CD4-positive, alpha-beta T cell treated with Interleukin-6 for 4 hours (primary cell): Measurements from ENCODE around the gene AGAP6.
A peak's percentile ranks its signal among the peaks of the same experiment; 100 is the strongest.
"Not testable (repeated sequence)": the region's sequence is repeated elsewhere in the genome, so short reads cannot be mapped to it uniquely, and the experiment has no call there.

ENCODE experiments used
- DNase-seq: peaks from one replicate; pipeline ENCODE4 v3.0.0-alpha.2; 2020; ENCODE audit warnings: mixed read lengths

Gene AGAP6

DNA sequence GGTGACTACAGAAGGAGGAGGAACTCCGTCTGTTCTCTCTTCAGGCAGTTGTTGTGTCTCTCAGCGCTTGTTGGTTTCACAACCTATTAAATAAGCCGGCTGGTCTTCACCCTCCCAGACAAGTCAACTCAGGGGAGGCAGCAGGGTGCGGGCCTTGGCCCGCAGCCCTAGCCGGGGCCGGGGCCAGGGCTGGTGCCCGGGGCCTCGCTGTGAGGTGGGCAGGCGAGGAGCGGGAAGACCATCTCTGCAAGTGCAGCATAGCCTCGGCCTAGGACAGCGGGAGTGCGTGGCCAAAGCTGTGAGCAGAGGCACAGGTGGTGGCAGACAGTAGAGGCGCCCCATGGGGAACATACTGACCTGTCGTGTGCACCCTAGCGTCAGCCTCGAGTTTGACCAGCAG lies at the start of gene AGAP6:
AGAP6 (plus strand) TSS at position 31 of the 400 bp plus-strand sequence; CDS start at position 341, 310 bp downstream.
- not testable (repeated sequence) for DNase-seq

- peak; percentile 77 for DNase-seq
These were observed 46.5 kb upstream of the AGAP6 start, which contains the start of the genes PARG and TIMM23B for GRCh38 chr10:49941447-49942338. PARG (minus strand) TSS chr10:49942027; CDS start chr10:49941725, 302 bp downstream. TIMM23B (plus strand) TSS chr10:49942053; CDS start chr10:49942195, 142 bp downstream.

GRCh38 chr10:49942339-49942705 lies 45.9 kb upstream of the AGAP6 start:
- not testable (repeated sequence) for DNase-seq

GRCh38 chr10:49943607-49944006 lies 44.6 kb upstream of the AGAP6 start:
- DNase-seq: not testable (repeated sequence)

GRCh38 chr10:49948142-49948541 lies 40.1 kb upstream of the AGAP6 start:
- DNase-seq: not testable (repeated sequence)

DNA sequence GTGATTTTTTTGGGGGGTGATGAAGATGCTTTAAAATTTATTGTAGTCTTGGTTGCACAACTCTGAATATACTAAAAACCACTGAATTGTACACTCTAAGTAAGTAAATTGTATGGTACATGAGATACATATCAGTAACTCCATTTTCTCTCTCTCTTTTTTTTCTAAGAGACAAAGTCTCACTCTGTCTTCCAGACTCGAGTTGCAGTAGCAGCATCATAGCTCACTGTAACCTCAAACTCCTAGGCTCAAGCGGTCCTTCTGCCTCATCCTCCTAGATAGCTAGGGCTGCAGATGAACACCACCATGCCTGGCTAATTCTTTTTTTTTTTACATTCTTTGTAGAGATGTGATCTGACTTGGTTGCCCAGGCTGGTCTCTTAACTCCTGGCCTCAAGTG lies 39.5 kb upstream of the AGAP6 start:
- DNase-seq: not testable (repeated sequence)

- DNase-seq: not testable (repeated sequence)
These were observed 36.2 kb upstream of the AGAP6 start for GRCh38 chr10:49952006-49952405.

DNA sequence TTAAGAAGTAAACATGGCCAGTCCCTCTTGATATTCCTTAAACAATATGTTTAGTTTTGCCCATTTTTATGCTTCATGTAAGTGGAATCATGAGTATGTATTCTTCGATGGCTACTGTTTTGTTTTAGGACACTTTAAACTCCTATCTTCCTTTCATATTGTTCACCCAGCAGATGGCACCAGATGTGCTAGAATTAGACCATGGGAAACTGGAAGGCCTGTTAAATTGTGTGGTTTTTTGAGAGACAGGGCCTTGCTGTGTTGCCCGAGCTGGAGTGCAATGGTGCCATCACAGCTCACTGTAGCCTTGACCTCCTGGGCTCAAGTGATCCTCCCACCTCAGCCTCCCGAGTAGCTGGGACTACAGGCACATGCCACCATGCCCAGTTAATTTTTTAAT lies 35.1 kb upstream of the AGAP6 start:
- DNase-seq: not testable (repeated sequence)

- not testable (repeated sequence) for DNase-seq
These were observed 17.8 kb upstream of the AGAP6 start for GRCh38 chr10:49970331-49970857.

DNA sequence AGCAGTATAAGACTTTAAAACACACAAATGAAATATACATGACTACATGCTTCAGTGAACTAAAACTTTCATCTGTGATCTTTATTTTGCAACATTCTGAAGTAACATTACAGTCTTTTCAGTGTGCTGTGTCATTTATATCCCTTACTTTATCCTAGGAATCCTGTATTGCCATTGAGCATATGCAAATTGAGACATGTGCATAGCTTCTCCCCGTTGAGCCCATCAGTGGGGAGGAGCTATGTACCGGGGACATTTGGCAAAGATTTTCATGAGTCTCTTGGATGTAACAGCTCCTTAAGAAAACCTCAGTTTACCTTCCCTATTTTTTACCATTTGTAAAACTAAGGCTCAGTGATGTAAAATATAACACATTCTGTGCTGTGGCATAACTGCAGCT lies 16.7 kb upstream of the AGAP6 start:
- DNase-seq: not testable (repeated sequence)

- not testable (repeated sequence) for DNase-seq
These were observed 16.1 kb upstream of the AGAP6 start for GRCh38 chr10:49972094-49972493.

DNA sequence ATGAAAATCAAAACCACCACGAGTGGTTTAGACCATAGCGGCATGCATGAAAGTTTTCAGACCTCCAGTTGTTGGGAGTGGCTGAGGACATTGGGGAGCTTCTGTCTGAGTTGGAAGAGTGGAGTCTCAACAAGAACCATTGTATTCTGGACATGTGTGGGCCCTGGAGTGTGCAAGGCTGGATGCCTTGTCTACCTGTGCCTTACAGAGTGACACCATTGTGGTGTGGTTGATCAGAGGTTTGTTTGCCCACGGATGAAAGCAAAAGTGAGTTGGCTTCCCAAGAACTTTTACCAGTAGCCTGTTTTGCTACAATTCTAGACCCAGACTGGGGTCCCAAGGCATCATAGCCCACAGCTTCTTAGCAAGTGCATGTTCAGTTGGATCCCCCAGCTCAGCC lies 10.4 kb upstream of the AGAP6 start:
- not testable (repeated sequence) for DNase-seq

GRCh38 chr10:49987207-49987606 lies 999 bp upstream of the AGAP6 start:
- DNase-seq: not testable (repeated sequence)

DNA sequence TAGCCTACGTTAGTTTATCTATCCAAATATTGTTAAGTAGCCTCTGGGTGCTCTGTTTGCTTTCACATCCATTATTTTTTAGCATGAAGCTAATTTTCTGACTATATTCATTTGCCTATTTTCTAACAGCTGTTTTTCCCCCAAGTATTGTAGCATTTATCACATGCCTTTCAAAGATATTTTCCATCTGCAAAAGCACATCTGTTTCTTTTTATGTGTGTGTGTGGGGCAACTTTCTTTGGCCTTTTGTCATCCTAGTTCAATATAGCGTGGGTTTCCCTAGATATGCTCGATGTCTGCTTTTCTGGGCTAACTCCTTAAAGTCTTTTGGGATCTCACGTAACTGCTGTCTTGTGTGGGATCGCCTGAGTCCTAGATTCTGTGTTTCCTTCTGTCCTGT lies 7.1 kb downstream of the AGAP6 start:
- not testable (repeated sequence) for DNase-seq

GRCh38 chr10:50014024-50014423 lies 25.8 kb downstream of the AGAP6 start:
- not testable (repeated sequence) for DNase-seq

GRCh38 chr10:50015596-50016220 lies 27.5 kb downstream of the AGAP6 start:
- DNase-seq: not testable (repeated sequence)

DNA sequence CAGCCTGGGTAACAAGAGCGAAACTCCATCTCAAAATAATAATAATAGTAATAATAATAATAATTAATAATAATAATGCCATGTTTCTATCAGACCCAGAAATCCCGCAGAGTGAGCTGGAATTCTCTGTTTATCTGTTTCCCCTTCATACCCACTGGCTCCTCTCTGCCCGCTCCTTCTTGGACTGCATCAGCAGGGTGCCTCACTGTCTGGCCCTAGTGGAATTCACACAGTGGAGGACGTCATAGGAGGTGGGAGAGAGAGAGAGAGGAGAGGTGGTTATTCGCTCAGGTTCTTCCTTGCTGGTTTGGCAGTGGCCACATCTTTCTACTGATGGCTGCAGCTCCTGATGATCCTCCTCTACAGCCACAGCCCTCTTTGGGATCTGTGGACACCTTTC lies 28.7 kb downstream of the AGAP6 start:
- not testable (repeated sequence) for DNase-seq

- DNase-seq: not testable (repeated sequence)
These were observed 29.4 kb downstream of the AGAP6 start for GRCh38 chr10:50017646-50018045.

- DNase-seq: not testable (repeated sequence)
These were observed 31.1 kb downstream of the AGAP6 start for GRCh38 chr10:50019279-50019678.

GRCh38 chr10:50020451-50021024 lies 32.3 kb downstream of the AGAP6 start:
- not testable (repeated sequence) for DNase-seq

GRCh38 chr10:50021646-50022045 lies 33.4 kb downstream of the AGAP6 start:
- no peak for DNase-seq

DNA sequence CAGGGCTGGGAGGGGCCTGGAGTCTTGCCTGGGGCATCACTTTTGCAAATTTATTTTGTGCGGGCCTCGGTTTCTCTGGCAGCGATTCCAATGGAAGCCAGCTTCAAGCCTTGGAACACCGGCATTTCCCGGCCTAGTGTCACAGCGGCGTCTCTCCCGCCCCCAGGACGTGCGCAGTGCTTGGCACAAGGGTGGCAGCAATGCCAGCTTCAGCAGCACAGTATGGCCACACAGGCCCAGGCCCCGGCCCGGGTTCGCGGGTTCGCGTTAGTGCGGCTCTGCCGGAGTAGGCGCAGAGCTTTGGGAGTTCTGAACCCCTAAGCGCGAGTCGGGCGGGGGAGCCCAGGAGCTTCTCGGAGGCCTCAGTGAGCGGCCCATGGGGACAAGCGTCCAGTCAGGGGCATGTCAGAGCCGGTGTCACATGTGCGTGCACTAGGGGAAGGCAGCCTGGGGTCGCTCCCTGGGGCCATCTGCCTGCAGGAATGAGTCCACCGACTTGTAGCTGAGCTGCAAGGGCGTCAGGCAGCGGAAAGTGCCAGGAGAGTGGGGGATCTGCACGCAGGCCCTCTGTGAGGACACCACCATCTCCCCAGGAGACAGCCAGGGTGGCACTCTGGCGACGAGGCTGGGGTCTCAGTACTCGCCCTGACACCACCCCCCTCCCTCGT lies 36.6 kb downstream of the AGAP6 start:
- DNase-seq: not testable (repeated sequence)
